GM13977 (cell line): ENCODE data around the gene TRIM61.
"Not testable (repeated sequence)": the region's sequence is repeated elsewhere in the genome, so short reads cannot be mapped to it uniquely, and the experiment has no call there.

Experiments
- DNase-seq: peaks from one replicate; pipeline ENCODE4 v3.0.0; 2012; ENCODE audit warnings: low spot score
- CTCF ChIP-seq: IDR thresholded peaks from 2 replicates; pipeline ENCODE4 v1.5.1; 2012; ENCODE audit warnings: mild to moderate bottlenecking, control low read depth; ENCODE audit not compliant: insufficient read depth; ENCODE audit errors: extremely low read depth, missing control alignments
- in situ Hi-C: fragments of 300-500 bp; cut with MboI; formaldehyde crosslinking; loops from one replicate; pipeline ENCODE4 v1.12.0; 2022; ENCODE audit warnings: low sequenced_read_pairs, low pct_unique_long_range_greater_than_20kb, mixed read lengths, inconsistent platforms; ENCODE audit not compliant: unreplicated experiment

Gene TRIM61

DNA sequence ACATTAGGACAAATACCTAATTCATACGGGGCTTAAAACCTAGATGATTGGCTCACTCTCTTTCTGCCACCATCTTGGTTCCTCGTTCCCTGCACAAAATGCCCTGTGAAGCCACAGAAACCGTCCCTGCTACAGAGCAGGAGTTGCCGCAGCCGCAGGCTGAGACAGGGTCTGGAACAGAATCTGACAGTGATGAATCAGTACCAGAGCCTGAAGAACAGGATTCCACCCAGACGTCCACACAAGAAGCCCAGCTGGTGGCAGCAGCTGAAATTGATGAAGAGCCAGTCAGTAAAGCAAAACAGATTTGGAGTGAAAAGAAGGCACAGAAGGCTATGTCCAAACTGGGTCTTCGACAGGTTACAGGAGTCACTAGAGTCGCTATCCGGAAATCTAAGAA lies 34.3 kb downstream of the TRIM61 start:
- DNase-seq: no peak
- TF ChIP-seq CTCF: no peak
- in situ Hi-C loops: no loop called here

DNA sequence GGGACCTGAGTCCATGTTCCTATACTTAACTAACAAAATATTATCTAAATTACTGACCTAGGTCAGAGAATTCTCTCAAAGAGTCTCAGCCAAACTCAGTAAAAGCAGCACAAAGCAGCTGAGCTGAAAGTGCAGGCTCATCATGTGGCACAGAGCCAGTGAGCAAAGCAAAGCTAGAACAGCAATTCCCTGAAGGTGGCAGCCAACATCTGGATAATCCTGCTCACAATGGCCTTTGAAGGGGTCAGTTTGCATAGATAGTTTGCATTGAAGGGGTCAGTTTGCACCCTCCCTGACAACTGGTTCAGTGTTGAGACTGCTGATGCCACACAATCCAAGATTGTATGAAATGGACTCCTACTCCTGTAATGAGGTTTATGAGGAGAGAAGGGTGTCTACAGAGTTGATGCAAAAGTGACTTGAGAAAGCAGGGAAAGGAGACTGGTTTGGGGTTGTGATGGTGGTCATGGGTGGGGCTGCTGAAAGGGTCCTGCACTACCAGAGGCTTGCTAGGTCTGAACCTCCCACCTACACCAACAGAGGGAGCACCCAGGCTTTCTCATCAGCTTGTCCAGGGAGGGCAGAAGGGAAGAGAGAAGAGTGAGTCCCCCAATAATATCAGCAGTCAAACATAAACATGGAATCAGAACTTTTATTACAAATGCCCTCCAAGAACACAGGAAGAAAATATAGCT lies 39.7 kb downstream of the TRIM61 start:
- in situ Hi-C loops: no loop called here

GRCh38 chr4:164935865-164936606 lies 41.4 kb downstream of the TRIM61 start:
- in situ Hi-C loops, DNase-seq: not testable (repeated sequence)

More for the DNA sequence above, 39.7 kb downstream of the TRIM61 start:
- TF ChIP-seq CTCF: peak; percentile 48
- no peak for DNase-seq

GRCh38 chr4:164935363-164935762 lies 42.1 kb downstream of the TRIM61 start:
- in situ Hi-C loops: no loop called here
- TF ChIP-seq CTCF: peak; percentile 26
- peak; percentile 40 for DNase-seq

GRCh38 chr4:164933244-164933643 lies 44.2 kb downstream of the TRIM61 start:
- no peak for TF ChIP-seq CTCF
- in situ Hi-C loops: no loop called here

DNA sequence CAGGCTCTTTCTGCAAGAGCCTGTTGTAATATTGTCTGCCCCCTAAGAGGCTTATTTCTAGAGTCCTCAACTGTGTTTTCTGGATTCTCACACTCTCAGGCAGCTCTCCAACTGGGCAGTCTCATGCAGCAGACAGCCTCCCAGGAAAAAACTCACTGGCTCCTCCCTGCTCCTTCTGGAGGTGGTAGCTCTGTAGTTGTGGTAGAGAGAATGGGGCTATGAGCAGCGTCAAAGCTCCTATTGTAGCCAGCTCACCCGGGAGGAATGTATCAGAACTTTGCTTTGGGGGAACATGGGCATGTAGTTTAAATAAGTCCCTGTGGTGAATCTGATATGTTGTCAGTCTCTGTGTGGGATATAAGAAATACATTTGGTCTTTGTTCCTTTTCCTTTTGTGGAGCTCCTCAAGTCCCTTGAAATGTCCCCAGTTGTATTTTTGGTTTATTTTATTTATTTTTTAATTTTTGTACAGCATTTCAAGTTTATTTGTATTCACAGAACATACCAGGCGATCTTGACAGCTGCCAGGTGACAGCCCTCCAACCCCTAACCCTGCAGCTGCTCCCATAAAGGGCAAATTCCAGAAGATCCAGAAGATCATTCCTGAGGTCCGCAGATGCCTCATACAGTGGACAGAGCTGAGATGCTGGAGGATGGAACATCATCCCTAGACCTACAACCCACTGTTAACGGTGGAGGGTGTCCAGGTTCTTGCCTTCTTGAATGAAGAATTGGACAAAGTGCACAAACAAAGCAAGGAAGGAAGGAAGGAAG lies 45.7 kb downstream of the TRIM61 start:
- no peak for DNase-seq
- in situ Hi-C loops: no loop called here
- no peak for TF ChIP-seq CTCF

More at GRCh38 chr4:164933244-164933643, 44.2 kb downstream of the TRIM61 start:
- no peak for DNase-seq

DNA sequence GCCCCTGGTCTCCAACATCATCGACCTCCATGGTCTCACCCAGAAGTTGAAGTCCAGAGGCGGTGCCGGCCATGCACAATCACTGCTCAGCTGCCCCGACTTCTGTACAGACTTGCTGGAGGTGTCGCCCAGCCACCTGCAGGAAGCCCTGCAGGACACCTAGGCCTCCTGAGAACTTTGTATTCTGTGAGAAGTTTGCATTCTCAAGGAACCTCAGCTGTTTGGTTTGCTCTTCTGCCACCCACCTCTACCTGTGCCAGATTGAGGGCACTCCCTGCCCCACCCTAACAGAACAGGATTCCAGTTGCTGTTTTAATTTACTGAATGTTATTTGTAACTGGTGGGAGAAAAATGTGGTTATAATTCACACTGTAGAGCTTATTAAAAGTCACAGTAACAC lies 46.8 kb downstream of the TRIM61 start:
- no peak for DNase-seq
- TF ChIP-seq CTCF: no peak
- in situ Hi-C loops: no loop called here

GRCh38 chr4:164927101-164927500 lies 50.4 kb downstream of the TRIM61 start:
- in situ Hi-C loops: not testable (repeated sequence)

More at GRCh38 chr4:164927101-164927500, 50.4 kb downstream of the TRIM61 start:
- DNase-seq: not testable (repeated sequence)
